BLaER1 treated with 17β-estradiol and CSF1 and Interleukin-3, amounts not matched to agents 10 nM and 100 nM (cell line): ENCODE measurements around the gene TGIF2.

Experiments
- H3K27ac ChIP-seq, 11 experiments: shearing (Covaris generic); formaldehyde crosslinking; 2 replicates each; pipeline ENCODE4 v1.8.1; 2022
- H3K27me3 ChIP-seq, 11 experiments: shearing (Covaris generic); formaldehyde crosslinking; 2 replicates each; pipeline ENCODE4 v1.8.1; 2022
- H3K36me3 ChIP-seq, 11 experiments: shearing (Covaris generic); formaldehyde crosslinking; 2 replicates each; pipeline ENCODE4 v1.8.1; 2022
- H3K4me1 ChIP-seq, 10 experiments: shearing (Covaris generic); formaldehyde crosslinking; 2 replicates each; pipeline ENCODE4 v1.8.1; 2022
- H3K4me2 ChIP-seq, 11 experiments: shearing (Covaris generic); formaldehyde crosslinking; 2 replicates each; pipeline ENCODE4 v1.8.1; 2022
- H3K4me3 ChIP-seq, 10 experiments: shearing (Covaris generic); formaldehyde crosslinking; 2 replicates each; pipeline ENCODE4 v1.8.1; 2022
- H3K9ac ChIP-seq, 11 experiments: shearing (Covaris generic); formaldehyde crosslinking; 2 replicates each; pipeline ENCODE4 v1.8.1; 2022
- H3K9me3 ChIP-seq, 11 experiments: shearing (Covaris generic); formaldehyde crosslinking; replicated peaks in 1 of 11; 2 replicates each; pipeline ENCODE4 v1.8.1; 2022
- H4K20me1 ChIP-seq, 11 experiments: shearing (Covaris generic); formaldehyde crosslinking; 2 replicates each; pipeline ENCODE4 v1.8.1; 2022
- Cebpa-rat ChIP-seq, 11 experiments: shearing (Covaris generic); IDR thresholded peaks; 2 replicates each; pipeline ENCODE4 v1.8.1; 2022

TGIF2 gene

GRCh38 chr20:36544134-36545018 is 29.0 kb upstream of the TGIF2 start:
- no peak for TF ChIP-seq Cebpa-rat (IDR thresholded peaks at IDR 0.05)
- no peak overlapping the region for H3K27ac ChIP-seq

DNA sequence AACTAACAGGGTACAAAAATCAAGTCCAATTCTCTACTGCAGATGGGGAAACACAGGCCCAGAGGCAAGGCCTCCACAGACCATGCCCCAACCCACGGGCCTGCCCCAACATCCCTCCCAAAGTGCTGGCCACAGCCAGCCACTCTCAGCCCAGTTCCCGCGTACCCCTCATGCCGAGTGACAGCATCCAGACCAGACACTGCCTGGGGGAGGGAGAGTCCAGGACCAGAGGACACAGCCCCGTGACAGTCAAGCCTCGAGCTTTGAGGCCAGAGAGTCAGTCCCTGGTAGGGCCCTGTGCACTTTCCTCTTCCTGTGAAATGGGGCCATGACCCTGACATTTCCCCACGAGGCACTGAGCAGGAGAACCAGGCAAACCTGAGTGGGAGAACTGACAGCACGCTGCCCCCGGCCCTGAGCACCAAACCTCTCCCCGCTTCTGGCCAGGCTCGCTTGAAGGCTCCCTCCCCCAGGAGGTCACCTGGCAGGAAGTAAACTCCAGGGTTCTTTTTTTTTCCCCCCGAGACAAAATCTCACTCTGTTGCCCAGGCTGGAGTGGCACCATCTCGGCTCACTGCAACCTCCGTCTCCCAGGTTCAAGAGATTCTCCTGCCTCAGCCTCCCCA is 27.2 kb upstream of the TGIF2 start:
- Histone ChIP-seq H3K36me3 (no peaks in the 10 kb centered on the region), H3K27ac (no peak overlapping the region), H3K9ac (peak overlapping the region in 1 of 11 experiments; percentile 19; a peak in 1 of 22 replicates), H3K4me3 (no peak overlapping the region), H3K4me2 (no peak overlapping the region; a peak in 1 of 22 replicates), H3K9me3 (no peaks in the 10 kb centered on the region), H3K4me1 (peaks cover 0 to 20% (median 8%) of the 10 kb centered on the region in 10 experiments; a peak in 7 of 20 replicates), H4K20me1 (no peaks in the 10 kb centered on the region; a peak in 2 of 22 replicates), H3K27me3 (peaks cover 0 to 6% (median 0%) of the 10 kb centered on the region in 11 experiments; a peak in 3 of 22 replicates)
- TF ChIP-seq Cebpa-rat (IDR thresholded peaks at IDR 0.05), result no peak

More at GRCh38 chr20:36544134-36545018, 29.0 kb upstream of the TGIF2 start:
- Histone ChIP-seq H3K4me2 (no peak overlapping the region), H4K20me1 (no peaks in the 10 kb centered on the region; a peak in 2 of 22 replicates), H3K4me3 (no peak overlapping the region), H3K36me3 (no peaks in the 10 kb centered on the region), H3K9me3 (no peaks in the 10 kb centered on the region), H3K27me3 (peaks cover 0 to 14% (median 0%) of the 10 kb centered on the region in 11 experiments; a peak in 5 of 22 replicates), H3K9ac (no peak overlapping the region), H3K4me1 (peaks cover 0 to 20% (median 8%) of the 10 kb centered on the region in 10 experiments; a peak in 7 of 20 replicates)

GRCh38 chr20:36547186-36548005 is 26.0 kb upstream of the TGIF2 start:
- H3K27me3 ChIP-seq, result no peaks in the 10 kb centered on the region

GRCh38 chr20:36548006-36548315 is 25.4 kb upstream of the TGIF2 start:
- Histone ChIP-seq H3K36me3 (no peaks in the 10 kb centered on the region), H4K20me1 (no peaks in the 10 kb centered on the region; a peak in 1 of 22 replicates), H3K27ac (no peak overlapping the region), H3K9me3 (no peaks in the 10 kb centered on the region), H3K4me1 (peaks cover 0 to 16% (median 4%) of the 10 kb centered on the region in 10 experiments; a peak in 6 of 20 replicates), H3K9ac (no peak overlapping the region), H3K4me2 (no peak overlapping the region), H3K4me3 (no peak overlapping the region), H3K27me3 (no peaks in the 10 kb centered on the region)
- no peak for TF ChIP-seq Cebpa-rat (IDR thresholded peaks at IDR 0.05)

More at GRCh38 chr20:36547186-36548005, 26.0 kb upstream of the TGIF2 start:
- no peaks in the 10 kb centered on the region; a peak in 1 of 22 replicates for H4K20me1 ChIP-seq
- no peak for TF ChIP-seq Cebpa-rat (IDR thresholded peaks at IDR 0.05)
- H3K9me3 ChIP-seq, result no peaks in the 10 kb centered on the region
- H3K4me3 ChIP-seq, result no peak overlapping the region
- no peak overlapping the region for H3K27ac ChIP-seq
- peaks cover 0 to 20% (median 6%) of the 10 kb centered on the region in 10 experiments; a peak in 6 of 20 replicates for H3K4me1 ChIP-seq
- no peak overlapping the region for H3K9ac ChIP-seq
- no peak overlapping the region for H3K4me2 ChIP-seq
- no peaks in the 10 kb centered on the region for H3K36me3 ChIP-seq

DNA sequence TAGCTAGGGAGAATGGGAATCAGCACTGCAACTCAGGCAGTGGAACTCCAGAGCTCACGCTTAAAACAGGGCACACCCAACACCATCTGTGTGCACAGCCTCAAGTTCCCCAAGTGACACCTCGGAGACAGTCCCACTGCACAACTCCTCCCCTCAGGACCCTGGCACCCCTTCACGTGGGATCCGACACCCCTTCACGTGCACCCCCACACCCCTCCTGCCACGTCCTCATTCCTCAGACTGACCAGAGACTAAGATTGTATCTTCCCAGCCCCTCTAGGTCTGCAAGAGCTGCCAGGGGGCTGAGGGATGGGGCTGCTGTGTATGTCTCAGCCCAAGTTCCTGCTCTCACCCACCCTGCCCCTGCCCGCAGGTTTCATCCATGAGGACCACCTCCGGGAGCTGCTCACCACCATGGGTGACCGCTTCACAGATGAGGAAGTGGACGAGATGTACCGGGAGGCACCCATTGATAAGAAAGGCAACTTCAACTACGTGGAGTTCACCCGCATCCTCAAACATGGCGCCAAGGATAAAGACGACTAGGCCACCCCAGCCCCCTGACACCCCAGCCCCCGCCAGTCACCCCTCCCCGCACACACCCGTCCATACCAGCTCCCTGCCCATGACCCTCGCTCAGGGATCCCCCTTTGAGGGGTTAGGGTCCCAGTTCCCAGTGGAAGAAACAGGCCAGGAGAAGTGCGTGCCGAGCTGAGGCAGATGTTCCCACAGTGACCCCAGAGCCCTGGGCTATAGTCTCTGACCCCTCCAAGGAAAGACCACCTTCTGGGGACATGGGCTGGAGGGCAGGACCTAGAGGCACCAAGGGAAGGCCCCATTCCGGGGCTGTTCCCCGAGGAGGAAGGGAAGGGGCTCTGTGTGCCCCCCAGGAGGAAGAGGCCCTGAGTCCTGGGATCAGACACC is 24.4 kb upstream of the TGIF2 start:
- TF ChIP-seq Cebpa-rat (IDR thresholded peaks at IDR 0.05), result no peak
- H3K27me3 ChIP-seq, result no peaks in the 10 kb centered on the region
- H4K20me1 ChIP-seq, result no peaks in the 10 kb centered on the region; a peak in 1 of 22 replicates
- H3K4me2 ChIP-seq, result no peak overlapping the region
- no peaks in the 10 kb centered on the region for H3K9me3 ChIP-seq
- no peak overlapping the region for H3K9ac ChIP-seq
- H3K36me3 ChIP-seq, result no peaks in the 10 kb centered on the region
- H3K4me3 ChIP-seq, result no peak overlapping the region
- no peak overlapping the region for H3K27ac ChIP-seq
- peaks cover 0 to 20% (median 0%) of the 10 kb centered on the region in 10 experiments; a peak in 5 of 20 replicates for H3K4me1 ChIP-seq

GRCh38 chr20:36549628-36549941 is 23.8 kb upstream of the TGIF2 start:
- no peaks in the 10 kb centered on the region for H3K36me3 ChIP-seq
- H3K9ac ChIP-seq, result no peak overlapping the region
- peaks cover 0 to 20% (median 0%) of the 10 kb centered on the region in 10 experiments; a peak in 5 of 20 replicates for H3K4me1 ChIP-seq
- H3K27ac ChIP-seq, result no peak overlapping the region; a peak in 1 of 22 replicates
- H3K4me3 ChIP-seq, result no peak overlapping the region
- H4K20me1 ChIP-seq, result no peaks in the 10 kb centered on the region; a peak in 1 of 22 replicates
- no peak overlapping the region for H3K4me2 ChIP-seq
- no peaks in the 10 kb centered on the region for H3K27me3 ChIP-seq
- no peaks in the 10 kb centered on the region for H3K9me3 ChIP-seq
- TF ChIP-seq Cebpa-rat (IDR thresholded peaks at IDR 0.05), result no peak

GRCh38 chr20:36549942-36550789 is 23.2 kb upstream of the TGIF2 start:
- no peak overlapping the region for H3K9ac ChIP-seq
- H3K9me3 ChIP-seq, result no peaks in the 10 kb centered on the region
- H3K27me3 ChIP-seq, result no peaks in the 10 kb centered on the region
- H3K4me3 ChIP-seq, result no peak overlapping the region
- H3K27ac ChIP-seq, result no peak overlapping the region; a peak in 2 of 22 replicates
- H3K4me1 ChIP-seq, result peaks cover 0 to 20% (median under 1%) of the 10 kb centered on the region in 10 experiments; a peak in 5 of 20 replicates
- no peak for TF ChIP-seq Cebpa-rat (IDR thresholded peaks at IDR 0.05)
- H3K36me3 ChIP-seq, result no peaks in the 10 kb centered on the region
- no peak overlapping the region for H3K4me2 ChIP-seq
- H4K20me1 ChIP-seq, result no peaks in the 10 kb centered on the region; a peak in 1 of 22 replicates
